ENCODE data around the gene REEP3.

Gene REEP3

DNA sequence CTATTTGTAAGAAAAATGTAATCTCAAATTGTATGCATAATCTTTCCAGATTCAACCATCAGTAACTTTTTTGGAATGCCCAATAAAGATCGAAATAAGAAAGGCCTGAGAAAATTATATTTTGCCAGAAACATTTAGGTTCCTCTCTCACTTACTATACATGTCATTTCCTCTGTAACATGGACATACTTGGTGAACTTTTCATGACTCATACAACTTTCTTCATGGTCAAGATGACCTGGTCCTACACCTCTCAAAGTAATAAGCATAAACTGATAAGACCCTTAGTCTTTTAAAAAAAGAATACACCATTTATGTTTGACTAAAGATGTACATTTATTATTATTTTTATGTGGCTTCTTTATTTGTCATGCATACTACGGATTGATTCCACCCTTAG, 125.3 kb downstream of the REEP3 start:
- ATAC-seq, result no peak
- TF ChIP-seq, protein P1, sequence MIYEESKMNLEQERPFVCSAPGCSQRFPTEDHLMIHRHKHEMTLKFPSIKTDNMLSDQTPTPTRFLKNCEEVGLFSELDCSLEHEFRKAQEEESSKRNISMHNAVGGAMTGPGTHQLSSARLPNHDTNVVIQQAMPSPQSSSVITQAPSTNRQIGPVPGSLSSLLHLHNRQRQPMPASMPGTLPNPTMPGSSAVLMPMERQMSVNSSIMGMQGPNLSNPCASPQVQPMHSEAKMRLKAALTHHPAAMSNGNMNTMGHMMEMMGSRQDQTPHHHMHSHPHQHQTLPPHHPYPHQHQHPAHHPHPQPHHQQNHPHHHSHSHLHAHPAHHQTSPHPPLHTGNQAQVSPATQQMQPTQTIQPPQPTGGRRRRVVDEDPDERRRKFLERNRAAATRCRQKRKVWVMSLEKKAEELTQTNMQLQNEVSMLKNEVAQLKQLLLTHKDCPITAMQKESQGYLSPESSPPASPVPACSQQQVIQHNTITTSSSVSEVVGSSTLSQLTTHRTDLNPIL (CRISPR knock-in tag; IDR thresholded peaks at IDR 0.05; ENCODE audit: low read depth), result no peak
- no peak for TF ChIP-seq BACH2 (CRISPR knock-in tag; IDR thresholded peaks at IDR 0.05; ENCODE audit: borderline replicate concordance)
- no peak for TF ChIP-seq TCF4 (CRISPR knock-in tag; IDR thresholded peaks at IDR 0.05; ENCODE audit: borderline replicate concordance)
- no peak for TF ChIP-seq ZNF8 (CRISPR knock-in tag; IDR thresholded peaks at IDR 0.05)
- TF ChIP-seq CSRNP3 (CRISPR knock-in tag; IDR thresholded peaks at IDR 0.05), result no peak
- no peak for TF ChIP-seq CSDC2 (CRISPR knock-in tag; IDR thresholded peaks at IDR 0.05)
- TF ChIP-seq ZFP30 (CRISPR knock-in tag; IDR thresholded peaks at IDR 0.05), result no peak

DNA sequence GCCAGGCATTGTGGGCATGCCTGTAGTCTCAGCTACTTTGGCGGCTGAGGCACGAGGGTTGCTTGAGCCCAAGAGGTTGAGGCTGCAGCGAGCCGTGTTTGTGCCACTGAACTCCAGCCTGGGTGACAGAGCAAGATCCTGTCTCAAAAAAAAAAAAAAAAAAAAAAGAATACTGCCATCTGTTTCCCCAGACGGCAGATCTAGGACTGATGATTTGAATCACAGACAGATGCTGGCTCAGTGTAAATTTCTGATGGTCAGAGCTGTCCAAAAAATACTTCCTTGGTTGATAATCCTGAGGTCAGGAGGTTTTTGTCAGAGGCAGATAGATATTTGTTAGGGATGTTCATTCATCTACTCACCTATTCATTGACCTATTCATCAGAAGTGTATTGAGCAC, 130.7 kb downstream of the REEP3 start:
- no peak for TF ChIP-seq ZNF565 (CRISPR knock-in tag; conservative IDR thresholded peaks at IDR 0.05; ENCODE audit: low read depth)
- TF ChIP-seq ESRRG (CRISPR knock-in tag; IDR thresholded peaks at IDR 0.05), result no peak
- TF ChIP-seq SNAI2 (CRISPR knock-in tag; IDR thresholded peaks at IDR 0.05), result no peak
- no peak for TF ChIP-seq TSHZ2 (CRISPR knock-in tag; IDR thresholded peaks at IDR 0.05)
- TF ChIP-seq GLIS3 (CRISPR knock-in tag; IDR thresholded peaks at IDR 0.05), result no peak
- TF ChIP-seq ISL1 (CRISPR knock-in tag; IDR thresholded peaks at IDR 0.05), result no peak
- TF ChIP-seq ZC3H10 (CRISPR knock-in tag; IDR thresholded peaks at IDR 0.05), result no peak
- TF ChIP-seq ZNF70 (CRISPR knock-in tag; IDR thresholded peaks at IDR 0.05), result no peak
- TF ChIP-seq, protein P1 (CRISPR knock-in tag; IDR thresholded peaks at IDR 0.05; ENCODE audit: low read depth), result no peak
- no peak for TF ChIP-seq OSR1 (CRISPR knock-in tag; IDR thresholded peaks at IDR 0.05)
- no peak for TF ChIP-seq CSDC2 (CRISPR knock-in tag; IDR thresholded peaks at IDR 0.05)
- no peak for TF ChIP-seq BACH2 (CRISPR knock-in tag; IDR thresholded peaks at IDR 0.05; ENCODE audit: borderline replicate concordance)
- TF ChIP-seq ARNTL (CRISPR knock-in tag; IDR thresholded peaks at IDR 0.05; ENCODE audit: borderline replicate concordance, low read depth), result no peak
- TF ChIP-seq ZNF8 (CRISPR knock-in tag; IDR thresholded peaks at IDR 0.05), result no peak
- no peak for TF ChIP-seq TCF4 (CRISPR knock-in tag; IDR thresholded peaks at IDR 0.05; ENCODE audit: borderline replicate concordance)
- TF ChIP-seq, protein P2, sequence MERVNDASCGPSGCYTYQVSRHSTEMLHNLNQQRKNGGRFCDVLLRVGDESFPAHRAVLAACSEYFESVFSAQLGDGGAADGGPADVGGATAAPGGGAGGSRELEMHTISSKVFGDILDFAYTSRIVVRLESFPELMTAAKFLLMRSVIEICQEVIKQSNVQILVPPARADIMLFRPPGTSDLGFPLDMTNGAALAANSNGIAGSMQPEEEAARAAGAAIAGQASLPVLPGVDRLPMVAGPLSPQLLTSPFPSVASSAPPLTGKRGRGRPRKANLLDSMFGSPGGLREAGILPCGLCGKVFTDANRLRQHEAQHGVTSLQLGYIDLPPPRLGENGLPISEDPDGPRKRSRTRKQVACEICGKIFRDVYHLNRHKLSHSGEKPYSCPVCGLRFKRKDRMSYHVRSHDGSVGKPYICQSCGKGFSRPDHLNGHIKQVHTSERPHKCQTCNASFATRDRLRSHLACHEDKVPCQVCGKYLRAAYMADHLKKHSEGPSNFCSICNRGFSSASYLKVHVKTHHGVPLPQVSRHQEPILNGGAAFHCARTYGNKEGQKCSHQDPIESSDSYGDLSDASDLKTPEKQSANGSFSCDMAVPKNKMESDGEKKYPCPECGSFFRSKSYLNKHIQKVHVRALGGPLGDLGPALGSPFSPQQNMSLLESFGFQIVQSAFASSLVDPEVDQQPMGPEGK (CRISPR knock-in tag; IDR thresholded peaks at IDR 0.05; ENCODE audit: borderline replicate concordance), result no peak
- TF ChIP-seq ZFP3 (CRISPR knock-in tag; IDR thresholded peaks at IDR 0.05), result no peak
- TF ChIP-seq PPARA (CRISPR knock-in tag; IDR thresholded peaks at IDR 0.05; ENCODE audit: borderline replicate concordance), result no peak
- no peak for TF ChIP-seq CSRNP3 (CRISPR knock-in tag; IDR thresholded peaks at IDR 0.05)
- ATAC-seq, result no peak

- no peak for TF ChIP-seq ESRRG (CRISPR knock-in tag; IDR thresholded peaks at IDR 0.05)
- TF ChIP-seq TCF4 (CRISPR knock-in tag; IDR thresholded peaks at IDR 0.05; ENCODE audit: borderline replicate concordance), result no peak
- no peak for TF ChIP-seq ZNF565 (CRISPR knock-in tag; conservative IDR thresholded peaks at IDR 0.05; ENCODE audit: low read depth)
- TF ChIP-seq TOX (CRISPR knock-in tag; IDR thresholded peaks at IDR 0.05; ENCODE audit: borderline replicate concordance), result no peak
- TF ChIP-seq ZNF70 (CRISPR knock-in tag; IDR thresholded peaks at IDR 0.05), result no peak
- no peak for TF ChIP-seq ISL1 (CRISPR knock-in tag; IDR thresholded peaks at IDR 0.05)
- TF ChIP-seq PPARA (CRISPR knock-in tag; IDR thresholded peaks at IDR 0.05; ENCODE audit: borderline replicate concordance), result no peak
- TF ChIP-seq ARNTL (CRISPR knock-in tag; IDR thresholded peaks at IDR 0.05; ENCODE audit: borderline replicate concordance, low read depth), result no peak
- TF ChIP-seq ZFP3 (CRISPR knock-in tag; IDR thresholded peaks at IDR 0.05), result no peak
- TF ChIP-seq POU6F1 (CRISPR knock-in tag; IDR thresholded peaks at IDR 0.05; ENCODE audit: borderline replicate concordance, low read depth), result no peak
- TF ChIP-seq CSRNP3 (CRISPR knock-in tag; IDR thresholded peaks at IDR 0.05), result no peak
- no peak for TF ChIP-seq ZNF8 (CRISPR knock-in tag; IDR thresholded peaks at IDR 0.05)
- TF ChIP-seq GLIS3 (CRISPR knock-in tag; IDR thresholded peaks at IDR 0.05), result no peak
- no peak for ATAC-seq
These were observed 132.5 kb downstream of the REEP3 start for GRCh38 chr10:63653747-63654146.

All from SK-N-SH treated with all-trans-retinoic acid at 6 μM for 48 hours (cell line).